Measurements from ENCODE around the gene TMEM106B. TPM values are rescaled to one million over a fixed set of nuclear protein-coding genes. Genes with fewer than 3 reads are reported as not detected.

Gene TMEM106B
- total RNA-seq, 2 donors from 2014 or later, result 49.2 to 51.6 TPM

DNA sequence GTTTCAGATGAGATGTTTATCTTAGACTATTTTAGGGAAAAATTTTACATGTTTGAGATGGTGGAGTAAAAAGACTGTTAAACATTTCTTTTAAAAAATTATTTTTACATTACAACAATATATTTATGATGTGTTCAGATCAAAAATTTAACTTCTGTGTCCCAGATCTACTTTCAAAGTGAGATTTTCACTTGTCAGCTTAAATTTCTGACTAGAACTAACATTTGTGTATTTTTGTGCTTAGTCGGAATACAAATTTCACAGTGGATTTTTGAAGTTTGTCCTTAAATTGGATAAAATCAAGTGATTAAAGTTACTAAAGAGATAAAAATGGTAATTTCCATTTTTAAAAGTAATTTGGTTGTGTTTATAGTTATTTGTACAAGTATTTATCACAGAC, 24.9 kb downstream of the TMEM106B start:
- Histone ChIP-seq H3K27me3 (replicated peaks; ENCODE audit: insufficient read depth) (no peaks in the 10 kb centered on the region), H3K9me3 (peaks cover 5% of the 10 kb centered on the region), H3K36me3 (peaks cover 3% of the 10 kb centered on the region), H3K4me3 (no peak overlapping the region), H3K27ac (no peak overlapping the region), H3K4me1 (ENCODE audit: control insufficient read depth in 1 of 2, low read depth in 2 of 2) (no peaks in the 10 kb centered on the region)
- TF ChIP-seq, protein P1, sequence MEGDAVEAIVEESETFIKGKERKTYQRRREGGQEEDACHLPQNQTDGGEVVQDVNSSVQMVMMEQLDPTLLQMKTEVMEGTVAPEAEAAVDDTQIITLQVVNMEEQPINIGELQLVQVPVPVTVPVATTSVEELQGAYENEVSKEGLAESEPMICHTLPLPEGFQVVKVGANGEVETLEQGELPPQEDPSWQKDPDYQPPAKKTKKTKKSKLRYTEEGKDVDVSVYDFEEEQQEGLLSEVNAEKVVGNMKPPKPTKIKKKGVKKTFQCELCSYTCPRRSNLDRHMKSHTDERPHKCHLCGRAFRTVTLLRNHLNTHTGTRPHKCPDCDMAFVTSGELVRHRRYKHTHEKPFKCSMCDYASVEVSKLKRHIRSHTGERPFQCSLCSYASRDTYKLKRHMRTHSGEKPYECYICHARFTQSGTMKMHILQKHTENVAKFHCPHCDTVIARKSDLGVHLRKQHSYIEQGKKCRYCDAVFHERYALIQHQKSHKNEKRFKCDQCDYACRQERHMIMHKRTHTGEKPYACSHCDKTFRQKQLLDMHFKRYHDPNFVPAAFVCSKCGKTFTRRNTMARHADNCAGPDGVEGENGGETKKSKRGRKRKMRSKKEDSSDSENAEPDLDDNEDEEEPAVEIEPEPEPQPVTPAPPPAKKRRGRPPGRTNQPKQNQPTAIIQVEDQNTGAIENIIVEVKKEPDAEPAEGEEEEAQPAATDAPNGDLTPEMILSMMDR (IDR thresholded peaks at IDR 0.05), result no peak
- DNase-seq (ENCODE audit: low spot score), result no peak
- ATAC-seq (ENCODE audit: insufficient number of reproducible peaks, low FRiP score, low read depth), result no peak

DNA sequence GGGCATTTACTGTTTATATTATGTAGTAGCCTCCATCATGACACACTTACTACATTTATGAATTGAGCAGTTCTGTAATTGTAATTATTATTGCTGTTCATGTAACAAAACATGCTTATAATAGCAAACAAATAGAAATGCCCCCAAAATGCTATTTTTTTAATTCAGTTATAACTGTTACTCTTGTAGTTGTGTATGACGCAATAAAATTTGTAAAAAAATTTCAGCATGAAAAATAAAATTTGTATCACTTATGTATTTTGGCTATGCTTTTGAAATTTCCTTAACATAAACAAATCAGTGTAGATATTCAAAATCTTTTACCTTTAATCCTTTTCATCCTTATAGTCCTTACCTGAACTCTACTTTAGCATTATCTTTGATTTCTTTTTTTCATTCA, 25.9 kb downstream of the TMEM106B start:
- ATAC-seq (ENCODE audit: insufficient number of reproducible peaks, low FRiP score, low read depth) (no peak), DNase-seq (ENCODE audit: low spot score) (no peak)
- H3K27ac ChIP-seq, result no peak overlapping the region
- H3K4me1 ChIP-seq (ENCODE audit: control insufficient read depth in 1 of 2, low read depth in 2 of 2), result no peaks in the 10 kb centered on the region
- H3K36me3 ChIP-seq, result peaks cover 3% of the 10 kb centered on the region
- peaks cover 5% of the 10 kb centered on the region for H3K9me3 ChIP-seq
- H3K4me3 ChIP-seq, result no peak overlapping the region
- TF ChIP-seq, protein P1 (IDR thresholded peaks at IDR 0.05), result no peak
- H3K27me3 ChIP-seq (replicated peaks; ENCODE audit: insufficient read depth), result no peaks in the 10 kb centered on the region

DNA sequence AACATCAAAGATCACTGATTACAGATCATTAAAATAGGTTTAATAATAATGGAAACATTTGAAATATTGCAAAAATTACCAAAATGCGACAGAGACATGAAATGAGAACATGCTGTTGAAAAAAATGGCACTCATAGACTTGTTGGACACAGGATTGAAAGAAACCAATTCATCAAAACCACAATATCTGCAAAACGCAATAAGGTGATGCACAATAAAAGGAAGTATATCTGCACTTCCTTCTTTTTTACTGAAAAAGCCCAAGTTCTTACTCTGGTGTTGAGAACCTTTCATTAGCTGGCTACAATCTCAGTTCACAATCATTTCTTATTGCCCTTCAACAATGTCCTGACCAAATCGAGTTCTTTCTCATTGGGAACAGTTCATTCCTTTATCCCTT, 28.7 kb downstream of the TMEM106B start:
- no peaks in the 10 kb centered on the region for H3K27me3 ChIP-seq (replicated peaks; ENCODE audit: insufficient read depth)
- ATAC-seq (ENCODE audit: insufficient number of reproducible peaks, low FRiP score, low read depth) (no peak), DNase-seq (ENCODE audit: low spot score) (no peak)
- peaks cover 3% of the 10 kb centered on the region for H3K36me3 ChIP-seq
- H3K27ac ChIP-seq, result no peak overlapping the region
- no peak overlapping the region for H3K4me3 ChIP-seq
- H3K4me1 ChIP-seq (ENCODE audit: control insufficient read depth in 1 of 2, low read depth in 2 of 2), result no peaks in the 10 kb centered on the region
- H3K9me3 ChIP-seq, result peaks cover 5% of the 10 kb centered on the region
- TF ChIP-seq, protein P1 (IDR thresholded peaks at IDR 0.05), result no peak

DNA sequence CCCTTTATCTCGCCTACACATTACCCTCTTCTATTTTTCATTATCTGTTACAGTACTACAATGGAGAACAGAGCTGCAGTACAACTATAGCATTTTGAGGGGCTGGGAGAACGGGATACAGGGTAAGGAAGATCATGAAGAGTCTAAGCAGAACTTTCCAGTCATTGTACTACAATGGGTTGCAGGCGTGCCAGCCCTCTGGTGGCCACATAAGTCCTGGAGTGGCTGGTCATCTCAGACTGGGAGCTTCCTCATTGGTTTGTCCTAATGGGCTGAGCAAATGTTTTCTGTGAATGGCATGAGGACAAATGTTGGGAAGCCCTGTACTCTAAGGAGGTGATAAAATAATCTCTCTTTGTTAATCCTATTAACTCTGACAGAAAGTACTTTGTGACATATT, 33.0 kb downstream of the TMEM106B start:
- ATAC-seq (ENCODE audit: insufficient number of reproducible peaks, low FRiP score, low read depth) (no peak), DNase-seq (ENCODE audit: low spot score) (no peak)
- Histone ChIP-seq H3K9me3 (no peaks in the 10 kb centered on the region), H3K27me3 (replicated peaks; ENCODE audit: insufficient read depth) (no peaks in the 10 kb centered on the region), H3K4me3 (no peak overlapping the region), H3K4me1 (ENCODE audit: control insufficient read depth in 1 of 2, low read depth in 2 of 2) (no peaks in the 10 kb centered on the region), H3K27ac (no peak overlapping the region), H3K36me3 (no peaks in the 10 kb centered on the region)
- TF ChIP-seq, protein P1 (IDR thresholded peaks at IDR 0.05), result no peak

DNA sequence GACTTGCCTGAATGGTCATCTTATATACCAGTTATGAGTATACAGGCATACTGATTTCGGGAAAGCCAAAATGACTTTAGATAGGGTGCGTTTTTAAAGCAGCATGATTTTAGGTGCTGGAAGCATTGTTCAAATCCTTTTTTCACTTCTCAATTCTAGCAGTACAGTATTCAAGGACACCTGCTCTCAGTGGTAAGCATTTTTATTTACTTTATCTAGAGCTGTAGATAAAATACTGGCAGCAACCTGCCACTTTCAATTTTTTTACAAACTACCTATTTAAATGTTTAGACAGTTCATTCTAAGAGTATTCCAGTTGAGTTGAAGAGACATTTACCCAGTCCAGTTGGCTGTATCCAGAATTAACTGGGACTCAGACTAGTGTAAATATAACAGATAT, 33.6 kb downstream of the TMEM106B start:
- ATAC-seq (ENCODE audit: insufficient number of reproducible peaks, low FRiP score, low read depth) (no peak), DNase-seq (ENCODE audit: low spot score) (no peak)
- Histone ChIP-seq H3K27me3 (replicated peaks; ENCODE audit: insufficient read depth) (no peaks in the 10 kb centered on the region), H3K9me3 (no peaks in the 10 kb centered on the region), H3K4me3 (no peak overlapping the region), H3K27ac (no peak overlapping the region), H3K4me1 (ENCODE audit: control insufficient read depth in 1 of 2, low read depth in 2 of 2) (no peaks in the 10 kb centered on the region), H3K36me3 (no peaks in the 10 kb centered on the region)
- TF ChIP-seq, protein P1 (IDR thresholded peaks at IDR 0.05), result no peak

All from thoracic aorta (tissue), 2 donors.